OCI-LY1 (cell line): ENCODE measurements around the gene RNASEH2B.

Experiments used
- EZH2 ChIP-seq: fragments of 200-600 bp; sonication (generic), shearing (Covaris generic); IDR thresholded peaks from 2 replicates; pipeline ENCODE4 v1.8.0; 2017; ENCODE audit warnings: borderline replicate concordance, mixed run types, mild to moderate bottlenecking, antibody characterized with exemption, low read length, moderate library complexity, mixed read lengths
- TF ChIP-seq, protein P1 (sequence below): fragments of 200-600 bp; sonication (generic), shearing (Covaris generic); IDR thresholded peaks from 2 replicates; pipeline ENCODE4 v1.5.1; 2017; ENCODE audit warnings: mild to moderate bottlenecking, antibody characterized with exemption, low read length, moderate library complexity, mixed read lengths

DNA sequence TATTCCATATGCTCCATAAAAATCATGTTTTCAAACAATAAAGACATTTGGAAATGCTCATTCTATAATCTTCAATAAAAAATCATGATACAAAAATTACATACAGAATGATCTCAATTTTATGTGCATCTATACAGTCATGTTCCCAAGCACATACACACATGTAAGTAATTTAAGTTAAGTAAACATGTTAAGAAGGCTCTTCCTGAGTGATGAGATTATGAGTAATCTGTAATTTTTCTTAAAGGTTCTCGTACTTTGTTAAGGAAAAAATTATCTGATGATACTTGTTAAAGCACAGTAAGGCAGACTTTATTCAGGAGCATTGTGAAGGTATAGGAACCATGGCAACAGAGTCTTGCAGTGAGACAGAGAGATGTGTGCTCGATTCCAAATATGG, 36.1 kb upstream of the RNASEH2B start:
- TF ChIP-seq, protein P1, sequence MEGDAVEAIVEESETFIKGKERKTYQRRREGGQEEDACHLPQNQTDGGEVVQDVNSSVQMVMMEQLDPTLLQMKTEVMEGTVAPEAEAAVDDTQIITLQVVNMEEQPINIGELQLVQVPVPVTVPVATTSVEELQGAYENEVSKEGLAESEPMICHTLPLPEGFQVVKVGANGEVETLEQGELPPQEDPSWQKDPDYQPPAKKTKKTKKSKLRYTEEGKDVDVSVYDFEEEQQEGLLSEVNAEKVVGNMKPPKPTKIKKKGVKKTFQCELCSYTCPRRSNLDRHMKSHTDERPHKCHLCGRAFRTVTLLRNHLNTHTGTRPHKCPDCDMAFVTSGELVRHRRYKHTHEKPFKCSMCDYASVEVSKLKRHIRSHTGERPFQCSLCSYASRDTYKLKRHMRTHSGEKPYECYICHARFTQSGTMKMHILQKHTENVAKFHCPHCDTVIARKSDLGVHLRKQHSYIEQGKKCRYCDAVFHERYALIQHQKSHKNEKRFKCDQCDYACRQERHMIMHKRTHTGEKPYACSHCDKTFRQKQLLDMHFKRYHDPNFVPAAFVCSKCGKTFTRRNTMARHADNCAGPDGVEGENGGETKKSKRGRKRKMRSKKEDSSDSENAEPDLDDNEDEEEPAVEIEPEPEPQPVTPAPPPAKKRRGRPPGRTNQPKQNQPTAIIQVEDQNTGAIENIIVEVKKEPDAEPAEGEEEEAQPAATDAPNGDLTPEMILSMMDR: no peak
- TF ChIP-seq EZH2: no peak
